ENCODE data around the gene FAM193A.
A peak's percentile ranks its signal among the peaks of the same experiment; 100 is the strongest.

FAM193A gene

GRCh38 chr4:2743518-2744445 is 207.3 kb downstream of the FAM193A start:
- TF ChIP-seq PATZ1 (CRISPR knock-in tag; IDR thresholded peaks at IDR 0.05; ENCODE audit: borderline replicate concordance): no peak
- ATAC-seq: no peak

DNA sequence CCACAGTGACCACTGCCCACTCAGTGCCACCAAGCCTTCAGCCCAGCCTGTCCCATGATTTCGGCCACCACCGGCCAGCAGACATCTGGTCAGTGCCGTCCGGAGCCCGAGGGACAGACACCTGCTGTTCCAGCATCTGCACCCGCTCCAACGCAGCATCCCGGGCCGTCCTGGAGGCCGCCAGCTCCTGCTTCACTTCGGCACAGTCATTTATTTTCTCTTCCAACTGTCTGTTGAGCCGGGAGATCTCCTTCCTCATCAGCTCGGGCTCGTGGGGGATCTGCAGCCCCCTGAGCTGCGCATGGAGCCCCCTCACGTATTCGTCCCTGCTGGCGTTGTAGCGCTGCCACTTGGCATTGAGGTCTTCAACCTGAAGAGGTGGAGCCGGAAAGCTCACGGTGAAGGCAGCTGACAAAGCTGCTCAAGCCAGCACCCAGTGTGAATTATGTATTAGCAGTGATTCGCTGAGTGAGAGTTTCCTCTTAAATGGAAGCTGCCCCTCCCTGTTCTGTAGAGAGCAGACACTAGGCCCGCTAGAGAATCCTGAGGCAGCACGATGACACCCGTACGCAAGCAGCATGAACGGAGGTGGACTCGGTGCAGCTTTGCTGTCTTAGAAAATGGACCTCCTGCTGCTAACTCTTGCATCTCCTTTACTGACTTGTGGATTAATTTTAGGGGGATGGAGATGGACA is 208.3 kb downstream of the FAM193A start:
- ATAC-seq: no peak

GRCh38 chr4:2745516-2745915 is 209.1 kb downstream of the FAM193A start:
- no peak for ATAC-seq
- TF ChIP-seq CREB5 (CRISPR knock-in tag; IDR thresholded peaks at IDR 0.05; ENCODE audit: low read depth) (no peak), ESRRG (CRISPR knock-in tag; IDR thresholded peaks at IDR 0.05) (no peak), ISL1 (CRISPR knock-in tag; IDR thresholded peaks at IDR 0.05) (no peak), ZNF70 (CRISPR knock-in tag; IDR thresholded peaks at IDR 0.05) (no peak), TCF4 (CRISPR knock-in tag; IDR thresholded peaks at IDR 0.05; ENCODE audit: borderline replicate concordance) (no peak), BACH2 (CRISPR knock-in tag; IDR thresholded peaks at IDR 0.05; ENCODE audit: borderline replicate concordance) (no peak), PPARA (CRISPR knock-in tag; IDR thresholded peaks at IDR 0.05; ENCODE audit: borderline replicate concordance) (no peak), ZFP3 (CRISPR knock-in tag; IDR thresholded peaks at IDR 0.05) (no peak), ZFP30 (CRISPR knock-in tag; IDR thresholded peaks at IDR 0.05) (no peak), OSR1 (CRISPR knock-in tag; IDR thresholded peaks at IDR 0.05) (no peak), ZNF8 (CRISPR knock-in tag; IDR thresholded peaks at IDR 0.05) (no peak), ZNF565 (CRISPR knock-in tag; conservative IDR thresholded peaks at IDR 0.05; ENCODE audit: low read depth) (no peak)

More for the DNA sequence above, 208.3 kb downstream of the FAM193A start:
- TF ChIP-seq SNAI2 (CRISPR knock-in tag; IDR thresholded peaks at IDR 0.05) (no peak), ESRRG (CRISPR knock-in tag; IDR thresholded peaks at IDR 0.05) (no peak), GLIS3 (CRISPR knock-in tag; IDR thresholded peaks at IDR 0.05) (no peak), CSDC2 (CRISPR knock-in tag; IDR thresholded peaks at IDR 0.05) (no peak), TCF4 (CRISPR knock-in tag; IDR thresholded peaks at IDR 0.05; ENCODE audit: borderline replicate concordance) (no peak), ZNF70 (CRISPR knock-in tag; IDR thresholded peaks at IDR 0.05) (no peak), OSR1 (CRISPR knock-in tag; IDR thresholded peaks at IDR 0.05) (no peak), ZNF565 (CRISPR knock-in tag; conservative IDR thresholded peaks at IDR 0.05; ENCODE audit: low read depth) (no peak)

DNA sequence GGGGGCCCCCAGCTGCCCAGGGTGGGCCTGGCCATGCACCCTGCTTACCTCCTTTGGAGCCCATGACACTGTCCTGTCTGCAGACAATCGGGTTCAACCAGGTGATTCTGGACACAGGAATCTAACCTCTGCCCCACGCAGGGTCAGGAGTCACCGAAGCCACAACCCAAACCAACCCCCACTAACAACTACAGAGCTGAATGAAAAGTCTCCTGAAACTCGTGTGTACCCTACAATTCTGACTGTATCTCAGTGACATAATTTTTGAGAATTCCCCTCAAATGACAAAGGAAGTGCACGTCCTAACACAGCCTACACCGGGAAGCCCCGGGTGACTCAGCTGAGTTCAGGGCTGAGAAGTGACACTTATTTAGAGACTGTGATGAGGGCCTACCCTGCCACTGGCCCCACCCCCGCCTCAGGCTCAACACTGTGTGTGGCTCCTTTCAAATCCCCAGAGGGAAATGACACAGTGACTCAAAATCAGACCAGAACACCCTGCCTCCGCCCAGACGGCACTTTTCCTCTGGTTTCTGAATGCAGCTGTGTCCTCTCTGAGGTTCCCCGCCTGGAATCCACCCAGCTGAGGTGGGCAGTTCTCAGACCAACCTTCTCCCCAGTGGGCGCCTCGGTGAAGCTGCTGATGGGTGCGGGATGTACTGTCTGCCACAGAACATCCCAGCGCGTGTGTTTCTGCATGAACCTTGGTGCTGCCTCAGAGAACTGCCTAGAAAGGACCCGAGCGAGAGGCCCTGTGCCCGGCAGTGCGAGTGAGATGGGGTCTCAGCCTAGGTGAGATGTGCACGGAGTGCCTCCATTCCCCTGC is 209.7 kb downstream of the FAM193A start:
- peak; percentile 38 for ATAC-seq
- TF ChIP-seq PPARA (CRISPR knock-in tag; IDR thresholded peaks at IDR 0.05; ENCODE audit: borderline replicate concordance) (no peak), SNAI2 (CRISPR knock-in tag; IDR thresholded peaks at IDR 0.05) (no peak), ARNTL (CRISPR knock-in tag; IDR thresholded peaks at IDR 0.05; ENCODE audit: borderline replicate concordance, low read depth) (no peak), ZNF70 (CRISPR knock-in tag; IDR thresholded peaks at IDR 0.05) (no peak), CSDC2 (CRISPR knock-in tag; IDR thresholded peaks at IDR 0.05) (no peak), ZFP3 (CRISPR knock-in tag; IDR thresholded peaks at IDR 0.05) (no peak), RARB (CRISPR knock-in tag; IDR thresholded peaks at IDR 0.05) (no peak), ZFP30 (CRISPR knock-in tag; IDR thresholded peaks at IDR 0.05) (no peak)
- TF ChIP-seq, protein P1, sequence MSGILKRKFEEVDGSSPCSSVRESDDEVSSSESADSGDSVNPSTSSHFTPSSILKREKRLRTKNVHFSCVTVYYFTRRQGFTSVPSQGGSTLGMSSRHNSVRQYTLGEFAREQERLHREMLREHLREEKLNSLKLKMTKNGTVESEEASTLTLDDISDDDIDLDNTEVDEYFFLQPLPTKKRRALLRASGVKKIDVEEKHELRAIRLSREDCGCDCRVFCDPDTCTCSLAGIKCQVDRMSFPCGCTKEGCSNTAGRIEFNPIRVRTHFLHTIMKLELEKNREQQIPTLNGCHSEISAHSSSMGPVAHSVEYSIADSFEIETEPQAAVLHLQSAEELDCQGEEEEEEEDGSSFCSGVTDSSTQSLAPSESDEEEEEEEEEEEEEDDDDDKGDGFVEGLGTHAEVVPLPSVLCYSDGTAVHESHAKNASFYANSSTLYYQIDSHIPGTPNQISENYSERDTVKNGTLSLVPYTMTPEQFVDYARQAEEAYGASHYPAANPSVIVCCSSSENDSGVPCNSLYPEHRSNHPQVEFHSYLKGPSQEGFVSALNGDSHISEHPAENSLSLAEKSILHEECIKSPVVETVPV (CRISPR knock-in tag; IDR thresholded peaks at IDR 0.05): no peak
